GM23338 (cell line): ENCODE data around the gene MPRIP. TPM values are rescaled to one million over a fixed set of nuclear protein-coding genes. Genes with fewer than 3 reads are reported as not detected.

Experiments used
- ATAC-seq: fragments of 200-7000 bp; cut with Tn5 transposase; 3 replicates; pipeline ENCODE4 v1.9.1; 2020
- DNase-seq: peaks from one replicate; pipeline ENCODE4 v3.0.0-alpha.2; 2015; ENCODE audit warnings: low spot score
- H2AFZ ChIP-seq: fragments of 200-600 bp; sonication (generic); 2 replicates; pipeline ENCODE4 v1.8.0; 2016; ENCODE audit warnings: antibody characterized with exemption, mild to moderate bottlenecking, moderate library complexity
- H3F3A ChIP-seq: fragments of 200-600 bp; sonication (generic); replicated peaks from 2 replicates; pipeline ENCODE4 v1.8.0; 2017; ENCODE audit warnings: antibody characterized with exemption, mixed run types, low read depth
- H3K27ac ChIP-seq: fragments of 200-600 bp; sonication (generic); 2 replicates; pipeline ENCODE4 v1.6.1; 2016; ENCODE audit warnings: low read depth
- H3K27me3 ChIP-seq: fragments of 200-600 bp; sonication (generic); 2 replicates; pipeline ENCODE4 v1.8.0; 2016; ENCODE audit warnings: mild to moderate bottlenecking, mixed run types, moderate library complexity; ENCODE audit not compliant: insufficient read depth
- H3K36me3 ChIP-seq: fragments of 200-600 bp; sonication (generic); 2 replicates; pipeline ENCODE4 v1.8.0; 2016; ENCODE audit warnings: mild to moderate bottlenecking; ENCODE audit not compliant: insufficient read depth
- H3K4me1 ChIP-seq: fragments of 200-600 bp; sonication (generic); 2 replicates; pipeline ENCODE4 v1.8.0; 2016; ENCODE audit warnings: mild to moderate bottlenecking, moderate library complexity; ENCODE audit not compliant: insufficient read depth
- H3K4me2 ChIP-seq: fragments of 200-600 bp; sonication (generic); 2 replicates; pipeline ENCODE4 v1.7.1; 2017; ENCODE audit warnings: mixed run types
- H3K4me3 ChIP-seq: fragments of 200-600 bp; sonication (generic); 2 replicates; pipeline ENCODE4 v1.6.1; 2016; ENCODE audit warnings: mixed run types
- H3K79me2 ChIP-seq: fragments of 200-600 bp; sonication (generic); replicated peaks from 2 replicates; pipeline ENCODE4 v1.8.0; 2017; ENCODE audit warnings: mild to moderate bottlenecking; ENCODE audit not compliant: insufficient read depth
- H3K9me2 ChIP-seq: fragments of 200-600 bp; sonication (generic); 2 replicates; pipeline ENCODE4 v1.8.0; 2017; ENCODE audit not compliant: insufficient read depth
- H4K20me1 ChIP-seq: fragments of 200-600 bp; sonication (generic); replicated peaks from 2 replicates; pipeline ENCODE4 v1.8.0; 2017; ENCODE audit warnings: mild to moderate bottlenecking; ENCODE audit not compliant: insufficient read depth
- H3K27ac Mint-ChIP-seq: 2 replicates; pipeline ENCODE4 v1.8.0; 2020; ENCODE audit warnings: inconsistent platforms, mild to moderate bottlenecking, moderate library complexity, mixed read lengths
- H3K27me3 Mint-ChIP-seq: 3 replicates; pipeline ENCODE4 v1.8.0; 2022; ENCODE audit warnings: low read depth, mild to moderate bottlenecking, moderate library complexity, mixed read lengths, inconsistent platforms; ENCODE audit not compliant: insufficient read depth, poor library complexity
- H3K36me3 Mint-ChIP-seq: 3 replicates; pipeline ENCODE4 v1.8.0; 2021; ENCODE audit warnings: low read depth, mild to moderate bottlenecking, inconsistent platforms, moderate library complexity, mixed read lengths
- H3K4me1 Mint-ChIP-seq: 3 replicates; pipeline ENCODE4 v1.8.0; 2020; ENCODE audit warnings: mild to moderate bottlenecking, inconsistent platforms, mixed read lengths
- H3K4me3 Mint-ChIP-seq: 3 replicates; pipeline ENCODE4 v1.8.0; 2021; ENCODE audit warnings: moderate library complexity, mild to moderate bottlenecking, inconsistent platforms, mixed read lengths
- H3K9me3 Mint-ChIP-seq: 3 replicates; pipeline ENCODE4 v1.8.0; 2020; ENCODE audit warnings: moderate library complexity, mild to moderate bottlenecking, inconsistent platforms, mixed read lengths
- CREB1 ChIP-seq: fragments of 250-450 bp; sonication (Bioruptor Pico); IDR thresholded peaks from 2 replicates; pipeline ENCODE4 v1.5.0; 2020; ENCODE audit warnings: low read depth, mild to moderate bottlenecking, moderate library complexity
- ETS1 ChIP-seq: IDR thresholded peaks from 2 replicates; pipeline ENCODE4 v1.6.1; 2016; ENCODE audit warnings: antibody characterized with exemption
- EZH2 ChIP-seq: fragments of 200-600 bp; sonication (generic); IDR thresholded peaks from one replicate; pipeline ENCODE4 v1.8.0; 2017; ENCODE audit warnings: antibody characterized with exemption, mild to moderate bottlenecking, low read depth; ENCODE audit not compliant: unreplicated experiment
- EZH2phosphoT487 ChIP-seq: fragments of 200-600 bp; sonication (generic); IDR thresholded peaks from one replicate; pipeline ENCODE4 v1.8.1; 2018; ENCODE audit warnings: antibody characterized with exemption; ENCODE audit not compliant: unreplicated experiment
- JUNB ChIP-seq: IDR thresholded peaks from one replicate; pipeline ENCODE4 v1.6.1; 2016; ENCODE audit warnings: antibody characterized with exemption; ENCODE audit not compliant: unreplicated experiment
- NANOG ChIP-seq: IDR thresholded peaks from 2 replicates; pipeline ENCODE4 v1.6.1; 2016; ENCODE audit warnings: antibody characterized with exemption, borderline replicate concordance
- POLR2AphosphoS5 ChIP-seq: IDR thresholded peaks from 2 replicates; pipeline ENCODE4 v1.6.1; 2016; ENCODE audit warnings: antibody characterized with exemption, low read depth
- STAT1 ChIP-seq: IDR thresholded peaks from one replicate; pipeline ENCODE4 v1.6.1; 2016; ENCODE audit warnings: antibody characterized with exemption; ENCODE audit not compliant: unreplicated experiment
- ZNF114 ChIP-seq: fragments of 250-450 bp; sonication (Bioruptor Pico); IDR thresholded peaks from 2 replicates; pipeline ENCODE4 v1.5.0; 2020; ENCODE audit warnings: mild to moderate bottlenecking, moderate library complexity
- ZNF331 ChIP-seq: fragments of 250-450 bp; sonication (Bioruptor Pico); IDR thresholded peaks from 2 replicates; pipeline ENCODE4 v1.5.0; 2020; ENCODE audit warnings: low read depth, mild to moderate bottlenecking, moderate library complexity
- polyA plus RNA-seq: library from polyadenylated mRNA; unstranded; fragments of >200 nt; fragmentation: Nextera tagmentation; extraction: Ambion mirVana; gene quantifications from 2 replicates; pipeline ENCODE4 v1.2.1, GENCODE V29; 2016
- total RNA-seq: library from RNA; depleted of rRNA; stranded (reverse); fragments of >200 nt; shearing (Covaris generic); gene quantifications from 2 replicates; pipeline ENCODE4 v1.2.3, GENCODE V29; 2014
- TF ChIP-seq, protein P1 (sequence below): fragments of 250-450 bp; sonication (Bioruptor Pico); IDR thresholded peaks from 2 replicates; pipeline ENCODE4 v1.5.0; 2020; ENCODE audit warnings: mild to moderate bottlenecking, moderate library complexity
- TF ChIP-seq, protein P2 (sequence below): IDR thresholded peaks from one replicate; pipeline ENCODE4 v1.6.1; 2018; ENCODE audit warnings: antibody characterized with exemption; ENCODE audit not compliant: unreplicated experiment

The MPRIP gene
- total and polyA plus RNA-seq, 2 experiments from 2014 or later: 39.3 to 113 TPM

- no peak overlapping the region for H3K4me2 ChIP-seq
- Mint-ChIP-seq H3K36me3 (peaks cover 10% of the 10 kb centered on the region; the same call in 2 of the 3 replicates), H3K27me3 (peaks cover 8% of the 10 kb centered on the region), H3K4me1 (peaks cover 4% of the 10 kb centered on the region; the same call in 2 of the 3 replicates), H3K27ac (peak overlapping the region; percentile 45; the same call in 1 of the 2 replicates), H3K9me3 (no peaks in the 10 kb centered on the region; the same call in 2 of the 3 replicates), H3K4me3 (no peak overlapping the region)
- no peaks in the 10 kb centered on the region for H3K4me1 ChIP-seq
- no peak overlapping the region for H2AFZ ChIP-seq
- TF ChIP-seq EZH2: no peak
- no peaks in the 10 kb centered on the region for H3K9me2 ChIP-seq
- peaks cover 7% of the 10 kb centered on the region for H4K20me1 ChIP-seq
- no peak overlapping the region for H3K4me3 ChIP-seq
- peaks cover 18% of the 10 kb centered on the region for H3K79me2 ChIP-seq
- no peaks in the 10 kb centered on the region for H3F3A ChIP-seq
- no peaks in the 10 kb centered on the region; the same call in 1 of the 2 replicates for H3K36me3 ChIP-seq
- H3K27me3 ChIP-seq: no peaks in the 10 kb centered on the region
- ATAC-seq (no peak), DNase-seq (no peak)
- H3K27ac ChIP-seq: no peak overlapping the region
Measured at GRCh38 chr17:17082878-17083277, 40.6 kb downstream of the MPRIP start.

GRCh38 chr17:17084317-17084835, 42.1 kb downstream of the MPRIP start:
- Mint-ChIP-seq H3K27ac (no peak overlapping the region), H3K36me3 (peaks cover 13% of the 10 kb centered on the region), H3K4me1 (peaks cover 11% of the 10 kb centered on the region), H3K27me3 (peaks cover 8% of the 10 kb centered on the region), H3K9me3 (no peaks in the 10 kb centered on the region; the same call in 2 of the 3 replicates), H3K4me3 (no peak overlapping the region)
- Histone ChIP-seq H2AFZ (no peak overlapping the region), H3K27ac (no peak overlapping the region), H3K4me3 (no peak overlapping the region), H3K79me2 (peaks cover 22% of the 10 kb centered on the region), H4K20me1 (peaks cover 7% of the 10 kb centered on the region), H3K27me3 (no peaks in the 10 kb centered on the region), H3K9me2 (no peaks in the 10 kb centered on the region), H3K4me1 (no peaks in the 10 kb centered on the region), H3F3A (no peaks in the 10 kb centered on the region), H3K4me2 (no peak overlapping the region), H3K36me3 (no peaks in the 10 kb centered on the region)
- DNase-seq (no peak), ATAC-seq (no peak)
- TF ChIP-seq JUNB (no peak), NANOG (no peak), EZH2 (no peak), STAT1 (no peak), ZNF114 (CRISPR knock-in tag) (no peak), ZNF331 (CRISPR knock-in tag) (no peak), ETS1 (no peak), EZH2phosphoT487 (no peak), POLR2AphosphoS5 (no peak), CREB1 (CRISPR knock-in tag) (no peak)
- TF ChIP-seq, protein P1, sequence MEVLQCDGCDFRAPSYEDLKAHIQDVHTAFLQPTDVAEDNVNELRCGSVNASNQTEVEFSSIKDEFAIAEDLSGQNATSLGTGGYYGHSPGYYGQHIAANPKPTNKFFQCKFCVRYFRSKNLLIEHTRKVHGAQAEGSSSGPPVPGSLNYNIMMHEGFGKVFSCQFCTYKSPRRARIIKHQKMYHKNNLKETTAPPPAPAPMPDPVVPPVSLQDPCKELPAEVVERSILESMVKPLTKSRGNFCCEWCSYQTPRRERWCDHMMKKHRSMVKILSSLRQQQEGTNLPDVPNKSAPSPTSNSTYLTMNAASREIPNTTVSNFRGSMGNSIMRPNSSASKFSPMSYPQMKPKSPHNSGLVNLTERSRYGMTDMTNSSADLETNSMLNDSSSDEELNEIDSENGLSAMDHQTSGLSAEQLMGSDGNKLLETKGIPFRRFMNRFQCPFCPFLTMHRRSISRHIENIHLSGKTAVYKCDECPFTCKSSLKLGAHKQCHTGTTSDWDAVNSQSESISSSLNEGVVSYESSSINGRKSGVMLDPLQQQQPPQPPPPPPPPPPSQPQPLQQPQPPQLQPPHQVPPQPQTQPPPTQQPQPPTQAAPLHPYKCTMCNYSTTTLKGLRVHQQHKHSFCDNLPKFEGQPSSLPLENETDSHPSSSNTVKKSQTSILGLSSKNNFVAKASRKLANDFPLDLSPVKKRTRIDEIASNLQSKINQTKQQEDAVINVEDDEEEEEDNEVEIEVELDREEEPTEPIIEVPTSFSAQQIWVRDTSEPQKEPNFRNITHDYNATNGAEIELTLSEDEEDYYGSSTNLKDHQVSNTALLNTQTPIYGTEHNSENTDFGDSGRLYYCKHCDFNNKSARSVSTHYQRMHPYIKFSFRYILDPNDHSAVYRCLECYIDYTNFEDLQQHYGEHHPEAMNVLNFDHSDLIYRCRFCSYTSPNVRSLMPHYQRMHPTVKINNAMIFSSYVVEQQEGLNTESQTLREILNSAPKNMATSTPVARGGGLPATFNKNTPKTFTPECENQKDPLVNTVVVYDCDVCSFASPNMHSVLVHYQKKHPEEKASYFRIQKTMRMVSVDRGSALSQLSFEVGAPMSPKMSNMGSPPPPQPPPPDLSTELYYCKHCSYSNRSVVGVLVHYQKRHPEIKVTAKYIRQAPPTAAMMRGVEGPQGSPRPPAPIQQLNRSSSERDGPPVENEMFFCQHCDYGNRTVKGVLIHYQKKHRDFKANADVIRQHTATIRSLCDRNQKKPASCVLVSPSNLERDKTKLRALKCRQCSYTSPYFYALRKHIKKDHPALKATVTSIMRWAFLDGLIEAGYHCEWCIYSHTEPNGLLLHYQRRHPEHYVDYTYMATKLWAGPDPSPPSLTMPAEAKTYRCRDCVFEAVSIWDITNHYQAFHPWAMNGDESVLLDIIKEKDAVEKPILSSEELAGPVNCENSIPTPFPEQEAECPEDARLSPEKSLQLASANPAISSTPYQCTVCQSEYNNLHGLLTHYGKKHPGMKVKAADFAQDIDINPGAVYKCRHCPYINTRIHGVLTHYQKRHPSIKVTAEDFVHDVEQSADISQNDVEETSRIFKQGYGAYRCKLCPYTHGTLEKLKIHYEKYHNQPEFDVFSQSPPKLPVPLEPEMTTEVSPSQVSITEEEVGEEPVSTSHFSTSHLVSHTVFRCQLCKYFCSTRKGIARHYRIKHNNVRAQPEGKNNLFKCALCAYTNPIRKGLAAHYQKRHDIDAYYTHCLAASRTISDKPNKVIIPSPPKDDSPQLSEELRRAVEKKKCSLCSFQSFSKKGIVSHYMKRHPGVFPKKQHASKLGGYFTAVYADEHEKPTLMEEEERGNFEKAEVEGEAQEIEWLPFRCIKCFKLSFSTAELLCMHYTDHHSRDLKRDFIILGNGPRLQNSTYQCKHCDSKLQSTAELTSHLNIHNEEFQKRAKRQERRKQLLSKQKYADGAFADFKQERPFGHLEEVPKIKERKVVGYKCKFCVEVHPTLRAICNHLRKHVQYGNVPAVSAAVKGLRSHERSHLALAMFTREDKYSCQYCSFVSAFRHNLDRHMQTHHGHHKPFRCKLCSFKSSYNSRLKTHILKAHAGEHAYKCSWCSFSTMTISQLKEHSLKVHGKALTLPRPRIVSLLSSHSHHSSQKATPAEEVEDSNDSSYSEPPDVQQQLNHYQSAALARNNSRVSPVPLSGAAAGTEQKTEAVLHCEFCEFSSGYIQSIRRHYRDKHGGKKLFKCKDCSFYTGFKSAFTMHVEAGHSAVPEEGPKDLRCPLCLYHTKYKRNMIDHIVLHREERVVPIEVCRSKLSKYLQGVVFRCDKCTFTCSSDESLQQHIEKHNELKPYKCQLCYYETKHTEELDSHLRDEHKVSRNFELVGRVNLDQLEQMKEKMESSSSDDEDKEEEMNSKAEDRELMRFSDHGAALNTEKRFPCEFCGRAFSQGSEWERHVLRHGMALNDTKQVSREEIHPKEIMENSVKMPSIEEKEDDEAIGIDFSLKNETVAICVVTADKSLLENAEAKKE (CRISPR knock-in tag): no peak
- TF ChIP-seq, protein P2, sequence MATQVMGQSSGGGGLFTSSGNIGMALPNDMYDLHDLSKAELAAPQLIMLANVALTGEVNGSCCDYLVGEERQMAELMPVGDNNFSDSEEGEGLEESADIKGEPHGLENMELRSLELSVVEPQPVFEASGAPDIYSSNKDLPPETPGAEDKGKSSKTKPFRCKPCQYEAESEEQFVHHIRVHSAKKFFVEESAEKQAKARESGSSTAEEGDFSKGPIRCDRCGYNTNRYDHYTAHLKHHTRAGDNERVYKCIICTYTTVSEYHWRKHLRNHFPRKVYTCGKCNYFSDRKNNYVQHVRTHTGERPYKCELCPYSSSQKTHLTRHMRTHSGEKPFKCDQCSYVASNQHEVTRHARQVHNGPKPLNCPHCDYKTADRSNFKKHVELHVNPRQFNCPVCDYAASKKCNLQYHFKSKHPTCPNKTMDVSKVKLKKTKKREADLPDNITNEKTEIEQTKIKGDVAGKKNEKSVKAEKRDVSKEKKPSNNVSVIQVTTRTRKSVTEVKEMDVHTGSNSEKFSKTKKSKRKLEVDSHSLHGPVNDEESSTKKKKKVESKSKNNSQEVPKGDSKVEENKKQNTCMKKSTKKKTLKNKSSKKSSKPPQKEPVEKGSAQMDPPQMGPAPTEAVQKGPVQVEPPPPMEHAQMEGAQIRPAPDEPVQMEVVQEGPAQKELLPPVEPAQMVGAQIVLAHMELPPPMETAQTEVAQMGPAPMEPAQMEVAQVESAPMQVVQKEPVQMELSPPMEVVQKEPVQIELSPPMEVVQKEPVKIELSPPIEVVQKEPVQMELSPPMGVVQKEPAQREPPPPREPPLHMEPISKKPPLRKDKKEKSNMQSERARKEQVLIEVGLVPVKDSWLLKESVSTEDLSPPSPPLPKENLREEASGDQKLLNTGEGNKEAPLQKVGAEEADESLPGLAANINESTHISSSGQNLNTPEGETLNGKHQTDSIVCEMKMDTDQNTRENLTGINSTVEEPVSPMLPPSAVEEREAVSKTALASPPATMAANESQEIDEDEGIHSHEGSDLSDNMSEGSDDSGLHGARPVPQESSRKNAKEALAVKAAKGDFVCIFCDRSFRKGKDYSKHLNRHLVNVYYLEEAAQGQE: no peak
